BLaER1 treated with 17β-estradiol and CSF1 and Interleukin-3, amounts not matched to agents 10 nM and 100 nM (cell line): Measurements from ENCODE around the gene MEGF6.

Experiments
- H3K27ac ChIP-seq, 11 experiments: shearing (Covaris generic); formaldehyde crosslinking; 2 replicates each; pipeline ENCODE4 v1.8.1; 2022
- H3K27me3 ChIP-seq, 11 experiments: shearing (Covaris generic); formaldehyde crosslinking; 2 replicates each; pipeline ENCODE4 v1.8.1; 2022
- H3K36me3 ChIP-seq, 11 experiments: shearing (Covaris generic); formaldehyde crosslinking; 2 replicates each; pipeline ENCODE4 v1.8.1; 2022
- H3K4me1 ChIP-seq, 10 experiments: shearing (Covaris generic); formaldehyde crosslinking; 2 replicates each; pipeline ENCODE4 v1.8.1; 2022
- H3K4me2 ChIP-seq, 11 experiments: shearing (Covaris generic); formaldehyde crosslinking; 2 replicates each; pipeline ENCODE4 v1.8.1; 2022
- H3K4me3 ChIP-seq, 10 experiments: shearing (Covaris generic); formaldehyde crosslinking; 2 replicates each; pipeline ENCODE4 v1.8.1; 2022
- H3K9ac ChIP-seq, 11 experiments: shearing (Covaris generic); formaldehyde crosslinking; 2 replicates each; pipeline ENCODE4 v1.8.1; 2022
- H3K9me3 ChIP-seq, 11 experiments: shearing (Covaris generic); formaldehyde crosslinking; replicated peaks in 1 of 11; 2 replicates each; pipeline ENCODE4 v1.8.1; 2022
- H4K20me1 ChIP-seq, 11 experiments: shearing (Covaris generic); formaldehyde crosslinking; 2 replicates each; pipeline ENCODE4 v1.8.1; 2022
- Cebpa-rat ChIP-seq, 11 experiments: shearing (Covaris generic); IDR thresholded peaks; 2 replicates each; pipeline ENCODE4 v1.8.1; 2022

MEGF6 gene

DNA sequence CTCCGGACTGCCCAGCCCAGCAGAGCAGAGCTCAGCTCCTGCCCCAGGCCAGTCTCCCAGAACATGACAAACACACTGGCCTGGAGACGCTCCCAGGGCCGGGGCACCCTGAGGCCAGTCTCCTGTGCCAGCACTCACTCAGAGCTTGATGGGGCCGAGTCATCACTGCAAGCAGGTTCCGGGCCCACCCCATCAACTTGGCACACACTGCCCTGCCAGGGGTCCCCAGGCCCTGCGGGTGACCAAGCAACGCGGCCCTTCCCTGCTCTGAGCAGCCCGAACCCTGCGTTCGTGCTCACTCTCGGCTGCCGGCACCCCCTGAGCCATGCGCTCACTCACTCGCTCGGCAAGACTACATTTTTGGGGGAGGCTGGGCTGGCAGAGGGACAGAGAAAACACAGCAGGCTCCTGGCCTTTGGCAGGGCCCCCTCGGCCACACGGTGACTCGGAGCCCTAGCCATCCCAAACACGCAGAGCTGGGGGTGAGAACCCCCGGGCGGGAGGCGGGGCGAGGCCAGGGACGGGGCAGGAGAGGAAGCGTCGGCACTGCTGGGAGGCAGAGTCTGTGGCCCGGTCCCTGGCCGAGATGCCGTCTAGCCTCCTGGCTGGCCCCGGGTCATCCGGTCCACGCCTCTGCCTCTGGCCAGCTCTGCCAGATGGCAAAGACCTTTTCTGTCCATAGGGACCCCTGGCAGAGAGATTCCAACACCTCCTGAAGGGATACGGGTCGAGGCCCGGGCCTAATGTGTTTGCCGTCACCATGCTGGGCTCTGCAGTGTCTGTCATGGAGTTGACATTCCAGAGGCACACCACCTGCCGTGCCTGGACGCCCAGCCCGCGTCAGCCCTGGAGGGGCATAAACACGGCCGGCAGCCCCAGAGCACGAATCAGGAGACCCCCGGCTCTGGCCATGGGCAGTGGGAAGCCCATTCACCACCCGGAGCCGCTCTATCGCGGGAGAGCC, 68.0 kb downstream of the MEGF6 start:
- H3K27ac ChIP-seq, result 0 out of 22 replicates have a peak overlapping the region, but pooled peaks of 1 of the 11 experiments have one; percentile 10

GRCh38 chr1:3542676-3543075, 68.6 kb downstream of the MEGF6 start:
- Histone ChIP-seq H3K4me3 (no peak overlapping the region), H3K27me3 (no peaks in the 10 kb centered on the region), H4K20me1 (peaks cover 0 to 100% (median 97%) of the 10 kb centered on the region in 11 experiments; a peak in 18 of 22 replicates), H3K4me1 (peaks cover 32 to 75% (median 69%) of the 10 kb centered on the region in 10 experiments), H3K9ac (peak overlapping the region in 6 of 11 experiments; percentile 4 to 38 (median 22); a peak in 6 of 22 replicates), H3K4me2 (peak overlapping the region in 9 of 11 experiments; percentile 29 to 98 (median 43); a peak in 18 of 22 replicates), H3K9me3 (no peaks in the 10 kb centered on the region), H3K27ac (0 out of 22 replicates have a peak overlapping the region, but pooled peaks of 1 of the 11 experiments have one; percentile 10), H3K36me3 (no peaks in the 10 kb centered on the region)
- TF ChIP-seq Cebpa-rat (IDR thresholded peaks at IDR 0.05), result no peak

More for the DNA sequence above, 68.0 kb downstream of the MEGF6 start:
- Histone ChIP-seq H4K20me1 (peaks cover 0 to 100% (median 97%) of the 10 kb centered on the region in 11 experiments; a peak in 18 of 22 replicates), H3K4me3 (no peak overlapping the region), H3K4me1 (peaks cover 25 to 75% (median 69%) of the 10 kb centered on the region in 10 experiments), H3K36me3 (no peaks in the 10 kb centered on the region; a peak in 1 of 22 replicates), H3K9me3 (no peaks in the 10 kb centered on the region), H3K4me2 (peak overlapping the region in 8 of 11 experiments; percentile 29 to 98 (median 43); a peak in 15 of 22 replicates), H3K27me3 (no peaks in the 10 kb centered on the region), H3K9ac (peak overlapping the region in 5 of 11 experiments; percentile 4 to 38 (median 27); a peak in 6 of 22 replicates)
- TF ChIP-seq Cebpa-rat (IDR thresholded peaks at IDR 0.05), result no peak

DNA sequence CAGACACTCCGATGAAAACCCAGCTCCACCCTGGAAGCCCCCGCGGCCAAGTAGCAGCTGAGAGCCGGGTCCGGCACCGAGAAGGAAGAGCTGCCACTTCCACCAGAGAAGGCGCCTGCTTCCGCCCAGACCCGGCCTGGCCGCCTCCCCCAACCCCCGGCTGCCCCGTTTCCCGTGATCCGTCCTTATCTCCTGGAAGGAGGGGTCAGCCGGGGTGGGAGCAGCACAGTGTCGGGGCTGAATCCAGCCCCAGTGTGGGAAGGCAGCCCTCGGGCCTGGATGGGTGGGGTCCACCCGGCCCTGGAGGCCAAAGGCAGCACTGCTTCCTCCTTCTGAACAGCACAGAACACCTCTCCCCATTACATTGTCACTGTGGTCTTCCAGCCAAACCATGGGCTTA, 69.4 kb downstream of the MEGF6 start:
- Histone ChIP-seq H3K27ac (no peak overlapping the region), H3K27me3 (no peaks in the 10 kb centered on the region), H3K4me1 (peaks cover 33 to 75% (median 69%) of the 10 kb centered on the region in 10 experiments), H3K4me2 (peak overlapping the region in 10 of 11 experiments; percentile 16 to 98 (median 62); a peak in 15 of 22 replicates), H3K4me3 (no peak overlapping the region), H3K36me3 (no peaks in the 10 kb centered on the region), H3K9me3 (no peaks in the 10 kb centered on the region), H3K9ac (peak overlapping the region in 2 of 11 experiments; percentile 10 to 18; a peak in 3 of 22 replicates), H4K20me1 (peaks cover 0 to 100% (median 97%) of the 10 kb centered on the region in 11 experiments; a peak in 18 of 22 replicates)
- no peak for TF ChIP-seq Cebpa-rat (IDR thresholded peaks at IDR 0.05)

GRCh38 chr1:3541465-3541864, 69.8 kb downstream of the MEGF6 start:
- peaks cover 32 to 78% (median 72%) of the 10 kb centered on the region in 10 experiments for H3K4me1 ChIP-seq
- H3K4me2 ChIP-seq, result peak overlapping the region in 9 of 11 experiments; percentile 32 to 98 (median 92); a peak in 15 of 22 replicates
- no peak overlapping the region for H3K27ac ChIP-seq
- H3K27me3 ChIP-seq, result no peaks in the 10 kb centered on the region
- no peaks in the 10 kb centered on the region for H3K36me3 ChIP-seq
- H3K4me3 ChIP-seq, result no peak overlapping the region
- peaks cover 0 to 100% (median 100%) of the 10 kb centered on the region in 11 experiments; a peak in 18 of 22 replicates for H4K20me1 ChIP-seq
- no peaks in the 10 kb centered on the region for H3K9me3 ChIP-seq
- TF ChIP-seq Cebpa-rat (IDR thresholded peaks at IDR 0.05), result no peak
- H3K9ac ChIP-seq, result peak overlapping the region in 1 of 11 experiments; percentile 10; a peak in 1 of 22 replicates

DNA sequence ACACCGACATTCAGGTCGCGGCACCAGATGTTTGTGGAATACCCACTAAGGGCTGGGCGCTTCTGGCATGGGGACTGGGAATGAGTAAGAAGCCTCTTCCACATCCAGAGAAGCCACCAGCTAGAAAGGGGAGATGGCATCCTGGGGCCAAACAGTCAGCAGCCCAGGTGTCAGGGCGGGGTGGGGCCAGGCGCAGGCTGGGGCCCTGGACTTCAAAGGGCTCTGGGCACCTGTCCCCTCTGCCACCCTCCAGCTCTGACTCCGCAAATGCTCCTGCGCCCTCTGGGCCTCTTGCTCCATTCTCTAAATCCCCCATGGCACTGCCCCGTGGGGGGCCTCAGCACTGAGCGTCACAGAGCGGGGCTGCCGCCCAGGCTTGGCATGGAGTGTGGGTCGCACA, 70.4 kb downstream of the MEGF6 start:
- Histone ChIP-seq H3K4me3 (no peak overlapping the region), H3K27ac (no peak overlapping the region), H3K27me3 (no peaks in the 10 kb centered on the region), H4K20me1 (peaks cover 0 to 100% (median 100%) of the 10 kb centered on the region in 11 experiments; a peak in 18 of 22 replicates), H3K9ac (peak overlapping the region in 1 of 11 experiments; percentile 39; a peak in 2 of 22 replicates), H3K4me1 (peaks cover 32 to 84% (median 78%) of the 10 kb centered on the region in 10 experiments), H3K9me3 (no peaks in the 10 kb centered on the region), H3K36me3 (no peaks in the 10 kb centered on the region), H3K4me2 (peak overlapping the region in 9 of 11 experiments; percentile 80 to 98 (median 92); a peak in 14 of 22 replicates)
- no peak for TF ChIP-seq Cebpa-rat (IDR thresholded peaks at IDR 0.05)

DNA sequence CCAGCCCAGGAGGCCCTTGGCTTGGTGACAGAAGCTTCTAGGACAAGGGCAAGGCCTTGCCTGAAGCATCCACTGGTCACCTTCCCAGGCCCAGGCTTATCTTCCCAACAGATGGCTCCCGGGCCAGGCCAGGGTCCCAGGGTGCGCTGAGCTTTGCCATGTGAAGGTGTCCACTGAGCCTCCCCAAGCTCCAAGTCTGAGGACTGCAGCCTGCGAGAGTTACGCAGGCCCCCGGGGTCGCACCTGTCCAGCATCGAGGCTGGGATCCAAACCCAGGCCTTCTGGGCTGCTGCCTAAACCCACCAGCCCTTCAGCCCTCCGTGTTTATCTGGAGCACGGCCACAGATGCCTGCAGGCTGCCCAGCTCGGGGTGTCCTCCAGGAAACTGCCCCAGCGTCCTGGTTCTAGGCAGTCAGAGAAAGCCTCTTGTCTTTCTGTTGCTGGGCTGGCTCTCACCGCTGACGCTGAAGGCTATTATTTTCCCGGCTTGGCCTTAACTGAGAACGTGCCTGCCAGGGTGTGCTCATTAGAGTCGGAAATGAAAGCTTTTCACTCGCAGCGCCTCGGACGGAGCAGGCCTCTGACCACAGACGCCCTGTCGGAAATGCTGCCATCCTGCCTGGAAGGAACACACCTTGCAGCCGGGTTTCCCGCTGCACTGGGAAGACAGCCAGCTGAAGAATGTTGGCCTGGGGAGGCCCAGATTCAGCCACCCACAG, 71.4 kb downstream of the MEGF6 start:
- H3K9ac ChIP-seq, result peak overlapping the region in 9 of 11 experiments; percentile 12 to 67 (median 31); a peak in 10 of 22 replicates
- peaks cover 34 to 94% (median 88%) of the 10 kb centered on the region in 10 experiments for H3K4me1 ChIP-seq

DNA sequence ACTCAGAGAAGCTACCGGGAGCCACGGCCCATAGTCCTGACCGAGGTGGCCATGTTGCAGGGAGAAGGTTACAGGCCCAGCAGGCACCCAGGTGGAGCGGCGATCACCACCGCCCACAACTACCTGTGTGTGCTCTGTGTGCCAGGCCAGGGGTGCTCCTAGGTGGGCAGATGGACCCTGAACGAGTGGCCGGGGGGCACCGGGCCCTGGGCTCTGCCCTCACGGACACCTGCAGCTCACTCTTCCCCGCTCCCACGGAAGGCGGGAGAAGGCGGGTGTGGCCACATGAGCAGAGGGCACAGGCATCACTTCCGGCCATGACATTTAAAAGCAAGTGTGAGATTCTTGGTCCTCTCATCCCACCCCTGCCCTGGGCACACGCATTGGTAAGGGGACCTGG, 73.9 kb downstream of the MEGF6 start:
- no peak for TF ChIP-seq Cebpa-rat (IDR thresholded peaks at IDR 0.05)
- H3K27ac ChIP-seq, result peak overlapping the region in 2 of 11 experiments; percentile 67 to 68; a peak in 1 of 22 replicates
- peaks cover 0 to 100% (median 100%) of the 10 kb centered on the region in 11 experiments; a peak in 18 of 22 replicates for H4K20me1 ChIP-seq
- H3K9ac ChIP-seq, result peak overlapping the region in 3 of 11 experiments; percentile 3 to 69 (median 57); a peak in 4 of 22 replicates
- H3K4me2 ChIP-seq, result peak overlapping the region; percentile 69 to 98 (median 90)
- H3K36me3 ChIP-seq, result no peaks in the 10 kb centered on the region
- peaks cover 37 to 98% (median 89%) of the 10 kb centered on the region in 10 experiments for H3K4me1 ChIP-seq
- no peaks in the 10 kb centered on the region for H3K27me3 ChIP-seq
- no peaks in the 10 kb centered on the region for H3K9me3 ChIP-seq
- no peak overlapping the region for H3K4me3 ChIP-seq

More for the DNA sequence above, 71.4 kb downstream of the MEGF6 start:
- no peaks in the 10 kb centered on the region for H3K27me3 ChIP-seq
- no peak for TF ChIP-seq Cebpa-rat (IDR thresholded peaks at IDR 0.05)
- H3K9me3 ChIP-seq, result no peaks in the 10 kb centered on the region
- no peak overlapping the region for H3K4me3 ChIP-seq
- peak overlapping the region; percentile 6 to 98 (median 90); a peak in 20 of 22 replicates for H3K4me2 ChIP-seq
- H3K36me3 ChIP-seq, result no peaks in the 10 kb centered on the region
- H4K20me1 ChIP-seq, result peaks cover 0 to 100% (median 100%) of the 10 kb centered on the region in 11 experiments; a peak in 18 of 22 replicates
- H3K27ac ChIP-seq, result no peak overlapping the region
